SH-SY5Y (cell line): ENCODE data around the gene CLMN.

Experiments used
- GATA2 ChIP-seq: IDR thresholded peaks from 2 replicates; pipeline ENCODE4 v1.6.1; 2011; ENCODE audit warnings: mild to moderate bottlenecking, low read depth, low read length
- GATA3 ChIP-seq: IDR thresholded peaks from 2 replicates; pipeline ENCODE4 v1.6.1; 2011; ENCODE audit warnings: low read depth, mild to moderate bottlenecking, low read length, moderate library complexity

DNA sequence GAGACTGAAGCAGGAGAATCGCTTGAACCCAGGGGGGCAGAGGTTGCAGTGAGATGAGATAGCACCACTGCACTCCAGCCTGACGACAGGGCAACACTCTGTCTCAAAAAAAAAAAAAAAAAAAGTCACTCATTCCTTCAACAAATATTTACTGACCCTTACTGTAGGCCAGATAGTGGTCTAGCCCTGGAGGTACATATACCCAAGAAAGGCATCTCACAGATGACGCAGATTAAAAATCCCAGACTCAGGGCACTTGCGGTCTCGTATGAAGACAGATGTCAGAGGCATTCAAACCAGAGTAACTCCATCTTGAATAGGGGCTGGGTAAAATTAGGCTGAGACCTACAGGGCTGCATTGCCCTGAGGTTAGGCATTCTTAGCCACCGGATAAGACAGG, 44.8 kb downstream of the CLMN start:
- no peak for TF ChIP-seq GATA2
- TF ChIP-seq GATA3, result no peak
